Activated CD4-positive, alpha-beta memory T cell treated with anti-CD3 and anti-CD28 coated beads for 36 hours (primary cell): ENCODE results near the gene USP9X. TPM values are rescaled to one million over a fixed set of nuclear protein-coding genes. Genes with fewer than 3 reads are reported as not detected.
"Not testable (repeated sequence)": the region's sequence is repeated elsewhere in the genome, so short reads cannot be mapped to it uniquely, and the experiment has no call there.

Experiments
- CTCF ChIA-PET: fragments of 350-600 bp; sonication (Branson Sonifier 250); formaldehyde crosslinking; loops from one replicate; lab custom pipeline; 2021; ENCODE audit warnings: antibody characterized with exemption, inconsistent platforms; lab: Charles Lee
- POLR2A ChIA-PET: fragments of 350-600 bp; sonication (Branson Sonifier 250); formaldehyde crosslinking; loops from one replicate; lab custom pipeline; 2021; ENCODE audit warnings: antibody characterized with exemption; lab: Charles Lee
- DNase-seq: peaks from one replicate; pipeline ENCODE4 v3.0.0-alpha.2; 2020
- H3K27ac Mint-ChIP-seq: one replicate; pipeline ENCODE4 v1.8.0; 2021; ENCODE audit warnings: mixed read lengths
- H3K27me3 Mint-ChIP-seq: one replicate; pipeline ENCODE4 v1.8.0; 2021; ENCODE audit warnings: mixed read lengths
- H3K36me3 Mint-ChIP-seq: one replicate; pipeline ENCODE4 v1.8.0; 2021; ENCODE audit warnings: mixed read lengths
- H3K4me1 Mint-ChIP-seq: one replicate; pipeline ENCODE4 v1.8.0; 2021; ENCODE audit warnings: low read depth, mixed read lengths
- H3K4me3 Mint-ChIP-seq: one replicate; pipeline ENCODE4 v1.8.0; 2021; ENCODE audit warnings: mild to moderate bottlenecking, mixed read lengths
- H3K9me3 Mint-ChIP-seq: one replicate; pipeline ENCODE4 v1.8.0; 2021; ENCODE audit warnings: mixed read lengths
- intact Hi-C: fragments of 100-400 bp; cut with micrococcal nuclease; formaldehyde crosslinking; loops from one replicate; pipeline ENCODE4 v1.15.1; 2023
- total RNA-seq, 2 experiments: library from RNA; stranded (reverse); gene quantifications; one replicate each; pipeline ENCODE4 v1.2.3, GENCODE V29; 2021

Gene USP9X
- total RNA-seq, 2 experiments from 2014 or later = 55.8 to 57.5 TPM

- Mint-ChIP-seq H3K4me1 (no peaks in the 10 kb centered on the region), H3K36me3 (peaks cover 44% of the 10 kb centered on the region), H3K4me3 (no peak overlapping the region), H3K9me3 (peaks cover 20% of the 10 kb centered on the region), H3K27me3 (no peaks in the 10 kb centered on the region), H3K27ac (no peak overlapping the region)
- intact Hi-C loops = no loop called here
- POLR2A ChIA-PET = no interaction called here
- CTCF ChIA-PET = no interaction called here
- no peak for DNase-seq
Measured at GRCh38 chrX:41209853-41210252, 124.6 kb downstream of the USP9X start.

DNA sequence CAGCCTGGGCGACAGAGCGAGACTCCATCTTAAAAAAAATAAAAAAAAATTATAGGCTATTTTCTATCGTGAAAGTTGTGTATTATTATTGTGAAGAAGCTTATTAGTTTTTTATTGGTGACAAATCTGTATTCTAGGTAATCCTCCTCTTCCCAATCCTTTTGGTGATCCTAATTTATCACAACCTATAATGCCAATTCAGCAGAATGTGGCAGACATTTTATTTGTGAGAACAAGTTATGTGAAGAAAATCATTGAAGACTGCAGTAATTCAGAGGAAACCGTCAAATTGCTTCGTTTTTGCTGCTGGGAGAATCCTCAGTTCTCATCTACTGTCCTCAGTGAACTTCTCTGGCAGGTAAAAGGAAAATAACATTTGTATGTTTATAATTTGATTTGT is 139.4 kb downstream of the USP9X start:
- DNase-seq = no peak
- H3K27ac Mint-ChIP-seq = no peak overlapping the region
- H3K4me1 Mint-ChIP-seq = no peaks in the 10 kb centered on the region
- peaks cover 17% of the 10 kb centered on the region for H3K36me3 Mint-ChIP-seq
- intact Hi-C loops = no loop called here
- no peak overlapping the region for H3K4me3 Mint-ChIP-seq
- CTCF ChIA-PET = no interaction called here
- POLR2A ChIA-PET = no interaction called here
- H3K9me3 Mint-ChIP-seq = no peaks in the 10 kb centered on the region
- H3K27me3 Mint-ChIP-seq = no peaks in the 10 kb centered on the region

- no peaks in the 10 kb centered on the region for H3K9me3 Mint-ChIP-seq
- peaks cover 2% of the 10 kb centered on the region for H3K4me1 Mint-ChIP-seq
- peaks cover 12% of the 10 kb centered on the region for H3K36me3 Mint-ChIP-seq
- no peaks in the 10 kb centered on the region for H3K27me3 Mint-ChIP-seq
- intact Hi-C loops = no loop called here
- no peak overlapping the region for H3K4me3 Mint-ChIP-seq
- POLR2A ChIA-PET = no interaction called here
- CTCF ChIA-PET = interaction anchor here (0.7 kb wide), 1 partner anchor 19 kb away, joined by 3 read pairs; no protein-coding TSS in a partner anchor
- no peak overlapping the region for H3K27ac Mint-ChIP-seq
- DNase-seq = no peak
Measured at GRCh38 chrX:41233988-41234387, 148.7 kb downstream of the USP9X start.

GRCh38 chrX:41234471-41234870 is 149.2 kb downstream of the USP9X start:
- DNase-seq, POLR2A ChIA-PET, intact Hi-C loops, H3K9me3 Mint-ChIP-seq, H3K27me3 Mint-ChIP-seq, H3K4me3 Mint-ChIP-seq, H3K27ac Mint-ChIP-seq, H3K4me1 Mint-ChIP-seq: not testable (repeated sequence)
- H3K36me3 Mint-ChIP-seq = peaks cover 11% of the 10 kb centered on the region
- CTCF ChIA-PET = interaction anchor here (0.7 kb wide), 1 partner anchor 19 kb away, joined by 3 read pairs; no protein-coding TSS in a partner anchor

DNA sequence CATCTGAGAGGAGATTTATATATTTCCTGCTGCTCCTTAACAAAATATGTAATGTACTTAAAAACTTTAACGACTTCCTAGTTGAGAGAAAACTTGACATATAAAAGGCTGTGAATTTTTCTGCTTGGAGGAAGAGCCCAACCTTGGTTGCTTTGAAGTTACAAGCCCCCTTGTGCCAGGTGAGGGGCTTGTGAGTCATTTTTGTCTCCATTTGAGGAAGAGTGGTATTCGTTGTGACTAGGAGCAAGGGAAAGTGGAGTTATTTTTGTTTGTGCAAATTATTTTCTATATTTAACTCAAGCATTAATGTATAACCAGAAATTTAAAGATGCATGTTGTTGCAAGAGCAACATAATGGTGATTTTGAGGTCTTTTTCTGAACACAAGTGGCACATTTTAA is 149.7 kb downstream of the USP9X start:
- POLR2A ChIA-PET = no interaction called here
- CTCF ChIA-PET = no interaction called here
- no peaks in the 10 kb centered on the region for H3K9me3 Mint-ChIP-seq
- H3K4me1 Mint-ChIP-seq = peaks cover 2% of the 10 kb centered on the region
- H3K27me3 Mint-ChIP-seq = no peaks in the 10 kb centered on the region
- DNase-seq = no peak
- peaks cover 10% of the 10 kb centered on the region for H3K36me3 Mint-ChIP-seq
- H3K27ac Mint-ChIP-seq = no peak overlapping the region
- H3K4me3 Mint-ChIP-seq = no peak overlapping the region
- intact Hi-C loops = no loop called here

DNA sequence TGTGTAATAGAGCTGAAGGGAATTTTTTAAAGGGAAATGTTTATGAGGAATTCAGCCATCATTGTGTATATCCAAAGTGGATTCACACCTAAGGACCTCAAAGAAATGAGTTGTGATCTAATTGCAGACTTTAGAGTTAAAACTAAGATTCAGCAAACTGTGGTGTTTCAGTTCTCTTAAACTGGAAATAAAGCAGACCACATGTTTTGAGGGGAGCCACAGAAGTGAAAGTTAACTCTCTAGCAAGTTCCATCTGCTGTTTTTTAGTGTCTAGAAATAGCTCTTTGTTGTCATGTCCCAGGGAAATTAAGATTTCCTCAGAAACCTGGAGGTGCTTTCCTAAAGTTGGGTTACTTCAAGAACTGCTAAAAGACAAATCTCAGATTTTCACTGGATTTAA is 151.4 kb downstream of the USP9X start:
- Mint-ChIP-seq H3K27me3 (no peaks in the 10 kb centered on the region), H3K9me3 (no peaks in the 10 kb centered on the region), H3K4me1 (peaks cover 2% of the 10 kb centered on the region), H3K27ac (no peak overlapping the region), H3K36me3 (peaks cover 8% of the 10 kb centered on the region), H3K4me3 (no peak overlapping the region)
- intact Hi-C loops = no loop called here
- ChIA-PET POLR2A (no interaction called here), CTCF (interaction anchor here (1.1 kb wide), 1 partner anchor 16 kb away, joined by 3 read pairs; no protein-coding TSS in a partner anchor)
- no peak for DNase-seq

DNA sequence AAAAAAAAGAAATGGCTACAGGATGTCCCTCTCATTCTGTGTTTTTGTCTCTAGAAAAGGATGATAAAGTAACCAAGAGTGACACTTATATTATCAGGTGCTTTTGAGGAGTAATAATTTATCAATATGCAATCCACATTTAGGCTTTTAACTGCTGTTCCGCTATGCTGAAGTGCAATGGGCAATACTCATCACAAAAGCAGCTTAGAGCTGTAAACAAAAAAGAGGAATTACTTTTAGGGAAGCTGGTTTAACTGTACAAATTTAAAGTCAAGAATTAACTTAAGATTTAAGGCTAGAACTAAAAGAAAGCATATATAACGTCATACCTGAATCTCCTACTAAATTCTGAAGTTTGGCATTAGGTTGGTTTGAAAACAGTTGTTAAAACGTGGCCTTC is 155.3 kb downstream of the USP9X start:
- Mint-ChIP-seq H3K4me1 (peaks cover 2% of the 10 kb centered on the region), H3K9me3 (no peaks in the 10 kb centered on the region), H3K4me3 (no peak overlapping the region), H3K27me3 (no peaks in the 10 kb centered on the region), H3K36me3 (no peaks in the 10 kb centered on the region), H3K27ac (no peak overlapping the region)
- POLR2A ChIA-PET = no interaction called here
- no peak for DNase-seq
- CTCF ChIA-PET = no interaction called here
- intact Hi-C loops = no loop called here

- POLR2A ChIA-PET = no interaction called here
- Mint-ChIP-seq H3K9me3 (no peaks in the 10 kb centered on the region), H3K4me3 (no peak overlapping the region), H3K27ac (no peak overlapping the region), H3K27me3 (no peaks in the 10 kb centered on the region), H3K36me3 (no peaks in the 10 kb centered on the region), H3K4me1 (peaks cover 2% of the 10 kb centered on the region)
- intact Hi-C loops = no loop called here
- DNase-seq = no peak
- CTCF ChIA-PET = no interaction called here
Measured at GRCh38 chrX:41241962-41242361, 156.7 kb downstream of the USP9X start.

GRCh38 chrX:41245641-41246040 is 160.4 kb downstream of the USP9X start:
- no peaks in the 10 kb centered on the region for H3K27me3 Mint-ChIP-seq
- POLR2A ChIA-PET = no interaction called here
- no peaks in the 10 kb centered on the region for H3K9me3 Mint-ChIP-seq
- no peak for DNase-seq
- no peaks in the 10 kb centered on the region for H3K36me3 Mint-ChIP-seq
- no peaks in the 10 kb centered on the region for H3K4me1 Mint-ChIP-seq
- intact Hi-C loops = no loop called here
- CTCF ChIA-PET = no interaction called here
- no peak overlapping the region for H3K4me3 Mint-ChIP-seq
- no peak overlapping the region for H3K27ac Mint-ChIP-seq

DNA sequence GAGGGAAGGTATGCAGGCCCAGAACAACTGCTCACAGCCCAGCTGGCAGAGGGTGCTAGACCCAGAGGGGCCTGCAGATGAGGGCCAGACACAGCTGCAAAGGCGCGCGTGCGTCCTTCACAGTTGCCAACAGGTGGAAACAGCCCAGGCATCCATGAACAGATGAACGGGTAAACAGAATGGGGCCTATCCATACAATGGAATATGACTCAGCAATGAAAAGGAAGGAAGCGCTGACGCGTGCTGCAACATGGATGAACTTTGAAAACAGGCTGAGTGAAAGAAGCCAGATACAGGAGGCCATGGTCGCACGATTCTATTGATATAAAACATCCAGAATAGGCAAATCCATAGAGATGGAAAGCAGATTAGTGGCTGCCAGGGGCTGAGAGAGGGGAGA is 165.6 kb downstream of the USP9X start:
- Mint-ChIP-seq H3K4me3 (no peak overlapping the region), H3K4me1 (peaks cover 2% of the 10 kb centered on the region), H3K36me3 (no peaks in the 10 kb centered on the region), H3K9me3 (no peaks in the 10 kb centered on the region), H3K27me3 (no peaks in the 10 kb centered on the region), H3K27ac (no peak overlapping the region)
- intact Hi-C loops = loop anchor here (10.0 kb wide), 1 partner anchor 706 kb away; no protein-coding TSS in a partner anchor
- ChIA-PET POLR2A (no interaction called here), CTCF (no interaction called here)
- DNase-seq = no peak

- intact Hi-C loops = loop anchor here (10.0 kb wide), 1 partner anchor 713 kb away; no protein-coding TSS in a partner anchor
- Mint-ChIP-seq H3K4me3 (no peak overlapping the region), H3K27ac (no peak overlapping the region), H3K9me3 (no peaks in the 10 kb centered on the region), H3K27me3 (no peaks in the 10 kb centered on the region), H3K4me1 (peaks cover 2% of the 10 kb centered on the region), H3K36me3 (no peaks in the 10 kb centered on the region)
- CTCF ChIA-PET = interaction anchor here (1.9 kb wide), 1 partner anchor 78 kb away, joined by 5 read pairs; no protein-coding TSS in a partner anchor
- POLR2A ChIA-PET = no interaction called here
- DNase-seq = no peak
Measured at GRCh38 chrX:41257801-41258200, 172.6 kb downstream of the USP9X start.

GRCh38 chrX:41258226-41258625 is 173.0 kb downstream of the USP9X start:
- Mint-ChIP-seq H3K27ac (no peak overlapping the region), H3K9me3 (no peaks in the 10 kb centered on the region), H3K27me3 (no peaks in the 10 kb centered on the region), H3K4me1 (peaks cover 2% of the 10 kb centered on the region), H3K36me3 (no peaks in the 10 kb centered on the region), H3K4me3 (no peak overlapping the region)
- POLR2A ChIA-PET = no interaction called here
- CTCF ChIA-PET = interaction anchor here (1.9 kb wide), 1 partner anchor 78 kb away, joined by 5 read pairs; no protein-coding TSS in a partner anchor
- no peak for DNase-seq
- intact Hi-C loops = loop anchor here (10.0 kb wide), 1 partner anchor 713 kb away; no protein-coding TSS in a partner anchor

DNA sequence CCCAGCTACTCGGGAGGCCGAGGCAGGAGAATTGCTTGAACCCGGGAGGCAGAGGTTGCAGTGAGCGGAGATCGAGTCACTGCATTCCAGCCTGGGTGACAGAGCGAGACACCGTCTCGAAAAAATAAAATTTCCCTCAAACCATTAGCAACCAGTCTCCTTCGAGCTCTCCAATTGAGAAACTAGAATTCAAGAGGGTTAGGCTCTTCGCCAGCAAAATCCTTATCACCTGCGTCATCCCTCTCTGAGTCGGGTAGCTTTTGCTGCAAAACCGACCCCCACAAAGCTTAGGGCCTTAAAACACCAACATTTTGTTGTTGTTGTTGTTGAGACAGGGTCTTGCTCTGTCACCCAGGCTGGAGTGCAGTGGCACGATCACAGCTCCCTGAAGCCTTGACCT is 173.6 kb downstream of the USP9X start:
- Mint-ChIP-seq H3K36me3 (no peaks in the 10 kb centered on the region), H3K27ac (no peak overlapping the region), H3K4me1 (no peaks in the 10 kb centered on the region), H3K27me3 (no peaks in the 10 kb centered on the region), H3K4me3 (no peak overlapping the region), H3K9me3 (no peaks in the 10 kb centered on the region)
- ChIA-PET POLR2A (no interaction called here), CTCF (interaction anchor here (1.9 kb wide), 1 partner anchor 79 kb away, joined by 5 read pairs; no protein-coding TSS in a partner anchor)
- intact Hi-C loops = loop anchor here (10.0 kb wide), 1 partner anchor 714 kb away; no protein-coding TSS in a partner anchor
- DNase-seq = no peak
